ENCODE measurements around the gene MAGI2.

DNA sequence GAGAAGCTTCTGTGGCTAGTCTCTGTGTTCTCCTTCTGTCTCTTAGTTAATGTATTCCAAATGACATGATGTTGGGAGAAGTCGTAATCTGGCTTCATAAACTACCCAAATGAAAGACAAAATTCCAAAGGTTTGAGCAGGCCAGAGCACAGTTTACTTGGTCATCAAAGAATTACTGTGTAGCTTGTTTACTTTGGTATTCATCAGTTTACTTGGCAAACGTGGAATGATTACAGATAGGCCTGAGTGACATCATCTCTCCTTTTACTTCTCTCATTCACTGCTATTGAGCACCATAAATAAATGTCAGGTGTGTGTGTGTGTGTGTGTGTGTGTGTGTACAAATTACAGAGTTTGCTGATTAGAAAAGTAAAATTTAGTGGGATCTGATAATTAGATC is 1327.6 kb downstream of the MAGI2 start:
- TF ChIP-seq, protein P1, sequence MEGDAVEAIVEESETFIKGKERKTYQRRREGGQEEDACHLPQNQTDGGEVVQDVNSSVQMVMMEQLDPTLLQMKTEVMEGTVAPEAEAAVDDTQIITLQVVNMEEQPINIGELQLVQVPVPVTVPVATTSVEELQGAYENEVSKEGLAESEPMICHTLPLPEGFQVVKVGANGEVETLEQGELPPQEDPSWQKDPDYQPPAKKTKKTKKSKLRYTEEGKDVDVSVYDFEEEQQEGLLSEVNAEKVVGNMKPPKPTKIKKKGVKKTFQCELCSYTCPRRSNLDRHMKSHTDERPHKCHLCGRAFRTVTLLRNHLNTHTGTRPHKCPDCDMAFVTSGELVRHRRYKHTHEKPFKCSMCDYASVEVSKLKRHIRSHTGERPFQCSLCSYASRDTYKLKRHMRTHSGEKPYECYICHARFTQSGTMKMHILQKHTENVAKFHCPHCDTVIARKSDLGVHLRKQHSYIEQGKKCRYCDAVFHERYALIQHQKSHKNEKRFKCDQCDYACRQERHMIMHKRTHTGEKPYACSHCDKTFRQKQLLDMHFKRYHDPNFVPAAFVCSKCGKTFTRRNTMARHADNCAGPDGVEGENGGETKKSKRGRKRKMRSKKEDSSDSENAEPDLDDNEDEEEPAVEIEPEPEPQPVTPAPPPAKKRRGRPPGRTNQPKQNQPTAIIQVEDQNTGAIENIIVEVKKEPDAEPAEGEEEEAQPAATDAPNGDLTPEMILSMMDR (conservative IDR thresholded peaks at IDR 0.05; ENCODE audit: low read length): no peak
- no peak for TF ChIP-seq EZH2phosphoT487 (IDR thresholded peaks at IDR 0.05; ENCODE audit: borderline replicate concordance)

All from Loucy (cell line).